GM19397 (cell line): ENCODE measurements around the gene EHD4.
A peak's percentile ranks its signal among the peaks of the same experiment; 100 is the strongest.

Experiments used
- ATAC-seq: cut with Tn5 transposase; IDR thresholded peaks from one replicate; pipeline ENCODE4 v1.9.1; 2021; ENCODE audit warnings: mild to moderate bottlenecking, moderate library complexity; ENCODE audit not compliant: unreplicated experiment

Gene EHD4

GRCh38 chr15:41995476-41995855 is 23.1 kb upstream of the EHD4 start:
- ATAC-seq, result no peak

- ATAC-seq, result no peak
Measured at GRCh38 chr15:41994772-41995475, 22.6 kb upstream of the EHD4 start.

- ATAC-seq, result no peak
Measured at GRCh38 chr15:41994171-41994650, 21.9 kb upstream of the EHD4 start.

- ATAC-seq, result no peak
Measured at GRCh38 chr15:41993472-41994170, 21.3 kb upstream of the EHD4 start.

GRCh38 chr15:41992803-41993190 is 20.4 kb upstream of the EHD4 start:
- no peak for ATAC-seq

- ATAC-seq, result no peak
Measured at GRCh38 chr15:41992151-41992802, 19.9 kb upstream of the EHD4 start.

GRCh38 chr15:41990691-41991090 is 18.3 kb upstream of the EHD4 start:
- no peak for ATAC-seq

- no peak for ATAC-seq
Measured at GRCh38 chr15:41990243-41990605, 17.9 kb upstream of the EHD4 start.

- ATAC-seq, result peak; percentile 53
Measured at GRCh38 chr15:41989573-41990242, 17.4 kb upstream of the EHD4 start.

- no peak for ATAC-seq
Measured at GRCh38 chr15:41988896-41989572, 16.7 kb upstream of the EHD4 start.

GRCh38 chr15:41987925-41988275 is 15.5 kb upstream of the EHD4 start:
- no peak for ATAC-seq

- no peak for ATAC-seq
Measured at GRCh38 chr15:41987246-41987924, 15.0 kb upstream of the EHD4 start.

- no peak for ATAC-seq
Measured at GRCh38 chr15:41985236-41986160, 13.1 kb upstream of the EHD4 start.

- ATAC-seq, result no peak
Measured at GRCh38 chr15:41984622-41985021, 12.3 kb upstream of the EHD4 start.

GRCh38 chr15:41983621-41984571 is 11.5 kb upstream of the EHD4 start:
- ATAC-seq, result no peak

GRCh38 chr15:41983221-41983620 is 10.9 kb upstream of the EHD4 start:
- ATAC-seq, result no peak

GRCh38 chr15:41982133-41982930 is 10.0 kb upstream of the EHD4 start:
- ATAC-seq, result no peak
